ENCODE results near the gene IL6R.

IL6R gene

DNA sequence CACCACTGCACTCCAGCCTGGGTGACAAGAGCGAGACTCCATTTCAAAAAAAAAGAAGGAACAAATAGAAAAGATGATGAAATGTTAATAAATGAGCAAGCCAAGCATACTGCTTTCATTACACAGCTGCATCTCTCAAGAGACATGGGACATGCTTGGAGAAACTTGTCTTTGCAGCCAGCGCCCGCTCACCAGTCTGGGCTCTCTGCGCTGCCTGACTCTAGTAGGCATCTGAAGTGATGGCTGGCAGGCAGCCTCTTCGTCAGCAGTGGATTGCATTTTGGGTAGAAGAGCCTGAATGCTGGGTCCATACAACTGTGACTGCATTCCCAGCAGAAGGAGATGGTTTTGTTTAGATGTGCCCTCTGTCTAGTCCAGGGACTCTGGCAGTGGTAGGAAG lies 48.0 kb downstream of the IL6R start:
- H3K27ac Mint-ChIP-seq, result peak overlapping the region in 1 of 2 donors; percentile 10
- H3K9me3 Mint-ChIP-seq, result no peaks in the 10 kb centered on the region
- DNase-seq (no peak), ATAC-seq (no peak)
- no peak overlapping the region for H3K4me3 Mint-ChIP-seq
- peaks cover 24% of the 10 kb centered on the region for H3K4me1 Mint-ChIP-seq
- H3K27me3 Mint-ChIP-seq, result peaks cover 14% of the 10 kb centered on the region

DNA sequence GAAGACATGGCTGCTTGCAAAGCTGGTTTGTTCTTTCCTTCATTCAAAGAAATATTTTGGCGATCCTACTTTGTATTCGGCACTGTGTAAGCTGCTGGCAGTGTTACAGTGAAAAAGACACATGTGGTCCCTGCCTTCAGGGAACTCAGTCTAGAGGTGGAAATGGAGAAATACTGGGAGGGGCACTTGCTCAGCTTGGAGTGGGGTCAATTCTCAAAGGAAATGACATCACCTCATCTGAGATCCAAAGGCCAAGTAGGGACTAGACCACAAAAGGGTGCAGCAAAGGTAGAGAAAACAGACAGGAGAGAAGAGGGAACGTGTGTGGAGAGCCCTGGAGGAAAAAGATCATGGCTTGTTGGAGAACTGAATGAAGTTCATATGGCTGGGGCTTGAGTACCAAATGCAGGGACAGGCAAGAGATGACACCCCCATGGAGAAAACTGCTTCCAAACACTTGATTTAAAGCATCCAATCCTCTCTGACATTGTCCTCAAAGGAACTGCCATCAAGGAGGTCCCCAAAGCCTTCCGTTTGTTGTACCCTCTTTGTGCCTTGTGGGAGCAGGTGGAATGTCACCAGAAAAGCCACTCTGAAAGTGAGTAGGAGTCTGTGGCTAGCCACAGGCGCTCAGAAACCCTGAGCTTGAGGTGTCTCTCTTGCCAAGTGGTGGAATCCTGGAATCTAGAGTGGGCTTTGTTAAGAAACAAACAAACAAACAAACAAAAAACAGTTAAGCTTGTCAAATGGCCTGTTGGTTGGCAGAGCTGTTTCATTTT lies 48.6 kb downstream of the IL6R start:
- ATAC-seq (no peak), DNase-seq (no peak)
- Mint-ChIP-seq H3K4me1 (peaks cover 24% of the 10 kb centered on the region), H3K27ac (no peak overlapping the region), H3K27me3 (peaks cover 14% of the 10 kb centered on the region), H3K9me3 (no peaks in the 10 kb centered on the region), H3K4me3 (peak overlapping the region in 1 of 2 donors; percentile 1)

DNA sequence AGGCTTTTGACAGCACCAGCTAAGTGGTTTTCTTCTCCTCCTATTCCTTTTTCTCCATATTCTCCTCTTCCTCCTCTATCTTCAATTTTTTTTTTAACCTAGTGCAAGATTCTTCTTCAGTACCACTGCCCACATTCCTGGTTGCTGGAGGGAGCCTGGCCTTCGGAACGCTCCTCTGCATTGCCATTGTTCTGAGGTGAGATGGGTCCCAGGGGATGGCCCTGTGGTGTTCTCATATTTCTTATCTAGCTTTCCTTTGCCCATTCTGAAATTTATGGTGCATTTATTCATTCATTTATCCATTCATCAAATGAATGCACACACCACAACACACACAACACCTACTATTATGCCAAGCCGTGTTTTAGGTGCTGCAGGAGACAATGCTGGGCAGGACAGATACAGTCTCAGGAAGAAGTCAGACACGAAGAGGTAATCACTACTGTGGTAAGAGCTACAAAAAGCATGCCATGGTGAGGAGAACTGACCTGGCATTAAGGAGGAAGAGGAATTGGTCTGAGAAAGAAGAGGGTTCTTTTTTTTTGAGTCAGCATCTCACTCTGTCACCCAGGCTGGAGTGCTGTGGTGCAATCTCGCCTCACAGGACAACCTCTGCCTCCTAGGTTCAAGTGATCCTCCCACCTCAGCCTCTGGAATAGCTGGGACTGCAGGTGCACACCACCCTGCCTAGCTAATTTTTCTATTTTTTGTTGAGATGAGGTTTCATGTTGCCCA lies 49.4 kb downstream of the IL6R start:
- Mint-ChIP-seq H3K4me3 (no peak overlapping the region), H3K27me3 (peaks cover 14% of the 10 kb centered on the region), H3K9me3 (no peaks in the 10 kb centered on the region), H3K4me1 (peaks cover 24% of the 10 kb centered on the region), H3K27ac (no peak overlapping the region)
- DNase-seq (no peak), ATAC-seq (peak; percentile 15)

DNA sequence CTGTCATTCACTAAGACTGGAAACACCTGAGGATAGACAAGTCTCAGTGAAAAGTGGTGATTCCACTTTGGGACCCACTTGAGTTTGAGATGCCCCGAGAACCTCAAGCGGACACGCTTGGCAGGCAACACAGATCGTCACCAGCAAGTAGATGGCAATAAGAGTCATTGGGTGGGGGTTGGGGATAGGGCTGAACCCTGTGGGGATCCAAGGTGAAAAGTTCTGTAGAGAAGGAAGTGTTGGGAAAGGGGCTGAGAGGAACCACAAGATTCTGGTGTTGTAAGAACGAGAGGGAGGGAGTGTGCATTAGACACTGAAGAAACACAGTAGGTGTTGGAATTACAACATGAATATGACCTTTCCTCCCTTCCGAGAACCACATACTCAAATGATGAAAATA lies 51.5 kb downstream of the IL6R start:
- no peak overlapping the region for H3K27ac Mint-ChIP-seq
- DNase-seq, result no peak
- no peaks in the 10 kb centered on the region for H3K9me3 Mint-ChIP-seq
- H3K4me1 Mint-ChIP-seq, result peaks cover 34% of the 10 kb centered on the region
- no peak overlapping the region for H3K4me3 Mint-ChIP-seq
- ATAC-seq, result no peak
- peaks cover 4% of the 10 kb centered on the region for H3K27me3 Mint-ChIP-seq

DNA sequence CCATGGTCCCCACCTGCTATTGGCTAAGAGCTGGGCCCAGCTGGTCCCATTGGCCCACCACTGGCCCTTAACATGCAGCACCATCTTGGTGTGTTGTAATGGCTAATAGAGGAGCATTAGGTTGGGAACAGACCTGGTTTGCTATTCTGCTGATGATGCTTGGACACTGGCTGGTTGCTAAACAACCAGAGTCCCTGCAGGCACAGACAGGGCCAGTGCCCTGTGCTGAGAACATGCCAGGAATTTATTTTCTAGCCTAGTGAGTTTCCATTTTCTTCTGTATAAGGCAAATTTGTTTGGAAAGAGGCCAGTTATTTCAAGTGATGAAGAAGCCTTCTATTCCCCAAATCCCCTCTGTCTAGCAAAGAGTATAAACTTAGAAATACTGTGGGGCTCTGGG lies 53.9 kb downstream of the IL6R start:
- DNase-seq (no peak), ATAC-seq (no peak)
- Mint-ChIP-seq H3K4me1 (peaks cover 34% of the 10 kb centered on the region), H3K27me3 (no peaks in the 10 kb centered on the region), H3K27ac (no peak overlapping the region), H3K9me3 (no peaks in the 10 kb centered on the region), H3K4me3 (no peak overlapping the region)

- Mint-ChIP-seq H3K27me3 (no peaks in the 10 kb centered on the region), H3K4me1 (peaks cover 39% of the 10 kb centered on the region), H3K27ac (no peak overlapping the region), H3K9me3 (no peaks in the 10 kb centered on the region), H3K4me3 (no peak overlapping the region)
- DNase-seq (no peak), ATAC-seq (no peak)
These were observed 55.6 kb downstream of the IL6R start for GRCh38 chr1:154460695-154461260.

- H3K9me3 Mint-ChIP-seq, result no peaks in the 10 kb centered on the region
- ATAC-seq, result peak; percentile 91
- H3K27ac Mint-ChIP-seq, result no peak overlapping the region
- no peaks in the 10 kb centered on the region for H3K27me3 Mint-ChIP-seq
- H3K4me1 Mint-ChIP-seq, result peaks cover 63% of the 10 kb centered on the region
- DNase-seq, result peak; percentile 33 to 71
- H3K4me3 Mint-ChIP-seq, result peak overlapping the region; percentile 7 to 26
These were observed 58.4 kb downstream of the IL6R start for GRCh38 chr1:154463512-154463990.

DNA sequence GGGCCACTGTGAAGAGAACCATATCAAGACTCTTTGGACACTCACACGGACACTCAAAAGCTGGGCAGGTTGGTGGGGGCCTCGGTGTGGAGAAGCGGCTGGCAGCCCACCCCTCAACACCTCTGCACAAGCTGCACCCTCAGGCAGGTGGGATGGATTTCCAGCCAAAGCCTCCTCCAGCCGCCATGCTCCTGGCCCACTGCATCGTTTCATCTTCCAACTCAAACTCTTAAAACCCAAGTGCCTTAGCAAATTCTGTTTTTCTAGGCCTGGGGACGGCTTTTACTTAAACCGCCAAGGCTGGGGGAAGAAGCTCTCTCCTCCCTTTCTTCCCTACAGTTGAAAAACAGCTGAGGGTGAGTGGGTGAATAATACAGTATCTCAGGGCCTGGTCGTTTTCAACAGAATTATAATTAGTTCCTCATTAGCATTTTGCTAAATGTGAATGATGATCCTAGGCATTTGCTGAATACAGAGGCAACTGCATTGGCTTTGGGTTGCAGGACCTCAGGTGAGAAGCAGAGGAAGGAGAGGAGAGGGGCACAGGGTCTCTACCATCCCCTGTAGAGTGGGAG lies 60.6 kb downstream of the IL6R start:
- no peaks in the 10 kb centered on the region for H3K27me3 Mint-ChIP-seq
- no peak for DNase-seq
- H3K4me3 Mint-ChIP-seq, result no peak overlapping the region
- H3K27ac Mint-ChIP-seq, result peak overlapping the region in 1 of 2 donors; percentile 34
- no peaks in the 10 kb centered on the region for H3K9me3 Mint-ChIP-seq
- peaks cover 59% of the 10 kb centered on the region for H3K4me1 Mint-ChIP-seq
- no peak for ATAC-seq

DNA sequence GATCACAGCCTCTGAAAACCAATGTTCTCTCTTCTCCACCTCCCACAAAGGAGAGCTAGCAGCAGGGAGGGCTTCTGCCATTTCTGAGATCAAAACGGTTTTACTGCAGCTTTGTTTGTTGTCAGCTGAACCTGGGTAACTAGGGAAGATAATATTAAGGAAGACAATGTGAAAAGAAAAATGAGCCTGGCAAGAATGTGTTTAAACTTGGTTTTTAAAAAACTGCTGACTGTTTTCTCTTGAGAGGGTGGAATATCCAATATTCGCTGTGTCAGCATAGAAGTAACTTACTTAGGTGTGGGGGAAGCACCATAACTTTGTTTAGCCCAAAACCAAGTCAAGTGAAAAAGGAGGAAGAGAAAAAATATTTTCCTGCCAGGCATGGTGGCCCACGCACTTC lies 61.1 kb downstream of the IL6R start:
- Mint-ChIP-seq H3K9me3 (no peaks in the 10 kb centered on the region), H3K27ac (no peak overlapping the region), H3K4me3 (no peak overlapping the region), H3K4me1 (peaks cover 54% of the 10 kb centered on the region), H3K27me3 (no peaks in the 10 kb centered on the region)
- no peak for ATAC-seq
- DNase-seq, result no peak

GRCh38 chr1:154466921-154467417 lies 61.8 kb downstream of the IL6R start:
- Mint-ChIP-seq H3K9me3 (no peaks in the 10 kb centered on the region), H3K27ac (peak overlapping the region in 1 of 2 donors; percentile 35), H3K27me3 (no peaks in the 10 kb centered on the region), H3K4me1 (peaks cover 54% of the 10 kb centered on the region), H3K4me3 (peak overlapping the region in 1 of 2 donors; percentile 43)
- peak; percentile 34 for ATAC-seq
- no peak for DNase-seq

GRCh38 chr1:154467434-154468102 lies 62.4 kb downstream of the IL6R start:
- no peaks in the 10 kb centered on the region for H3K9me3 Mint-ChIP-seq
- no peak overlapping the region for H3K27ac Mint-ChIP-seq
- H3K27me3 Mint-ChIP-seq, result no peaks in the 10 kb centered on the region
- no peak overlapping the region for H3K4me3 Mint-ChIP-seq
- peaks cover 54% of the 10 kb centered on the region for H3K4me1 Mint-ChIP-seq
- ATAC-seq (peak; percentile 54), DNase-seq (peak in 1 of 2 donors; percentile 31)

- no peak overlapping the region for H3K27ac Mint-ChIP-seq
- H3K4me3 Mint-ChIP-seq, result no peak overlapping the region
- no peaks in the 10 kb centered on the region for H3K9me3 Mint-ChIP-seq
- no peak for DNase-seq
- ATAC-seq, result no peak
- H3K27me3 Mint-ChIP-seq, result no peaks in the 10 kb centered on the region
- H3K4me1 Mint-ChIP-seq, result peaks cover 45% of the 10 kb centered on the region
These were observed 63.5 kb downstream of the IL6R start for GRCh38 chr1:154468535-154469250.

- ATAC-seq, result no peak
- no peaks in the 10 kb centered on the region for H3K27me3 Mint-ChIP-seq
- no peak overlapping the region for H3K27ac Mint-ChIP-seq
- no peak overlapping the region for H3K4me3 Mint-ChIP-seq
- H3K4me1 Mint-ChIP-seq, result peaks cover 32% of the 10 kb centered on the region
- no peaks in the 10 kb centered on the region for H3K9me3 Mint-ChIP-seq
- DNase-seq, result no peak
These were observed 64.9 kb downstream of the IL6R start for GRCh38 chr1:154469844-154470560.

- no peak for ATAC-seq
- H3K4me3 Mint-ChIP-seq, result no peak overlapping the region
- peaks cover 19% of the 10 kb centered on the region for H3K4me1 Mint-ChIP-seq
- H3K27ac Mint-ChIP-seq, result no peak overlapping the region
- no peaks in the 10 kb centered on the region for H3K9me3 Mint-ChIP-seq
- H3K27me3 Mint-ChIP-seq, result no peaks in the 10 kb centered on the region
- DNase-seq, result no peak
These were observed 66.2 kb downstream of the IL6R start for GRCh38 chr1:154471304-154471703.
